NCI-H82 (cell line): ENCODE results near the gene CELF2.
"Not testable (repeated sequence)": the region's sequence is repeated elsewhere in the genome, so short reads cannot be mapped to it uniquely, and the experiment has no call there.

Experiments
- DNase-seq: peaks from one replicate; lab custom pipeline; 2025; lab: John Stamatoyannopoulos, UW

CELF2 gene

GRCh38 chr10:11328264-11329061 is 310.8 kb downstream of the CELF2 start:
- DNase-seq = no peak

- DNase-seq = no peak
Observed at GRCh38 chr10:11329062-11329673, 311.5 kb downstream of the CELF2 start.

- no peak for DNase-seq
Observed at GRCh38 chr10:11330383-11331045, 312.8 kb downstream of the CELF2 start.

GRCh38 chr10:11331046-11331577 is 313.4 kb downstream of the CELF2 start:
- no peak for DNase-seq

- no peak for DNase-seq
Observed at GRCh38 chr10:11331726-11332125, 314.1 kb downstream of the CELF2 start.

GRCh38 chr10:11332846-11333245 is 315.2 kb downstream of the CELF2 start:
- no peak for DNase-seq

- no peak for DNase-seq
Observed at GRCh38 chr10:11334436-11334835, 316.8 kb downstream of the CELF2 start.

- no peak for DNase-seq
Observed at GRCh38 chr10:11335167-11335652, 317.5 kb downstream of the CELF2 start.

GRCh38 chr10:11335881-11336430 is 318.3 kb downstream of the CELF2 start:
- DNase-seq = no peak

GRCh38 chr10:11336722-11337162 is 319.1 kb downstream of the CELF2 start:
- no peak for DNase-seq

- DNase-seq = no peak
Observed at GRCh38 chr10:11337516-11337915, 319.8 kb downstream of the CELF2 start.

GRCh38 chr10:11338160-11338844 is 320.6 kb downstream of the CELF2 start:
- no peak for DNase-seq

- no peak for DNase-seq
Observed at GRCh38 chr10:11339013-11339412, 321.3 kb downstream of the CELF2 start.

- no peak for DNase-seq
Observed at GRCh38 chr10:11339660-11340059, 322.0 kb downstream of the CELF2 start.

GRCh38 chr10:11341283-11341960 is 323.8 kb downstream of the CELF2 start:
- no peak for DNase-seq

- DNase-seq = no peak
Observed at GRCh38 chr10:11344081-11344480, 326.4 kb downstream of the CELF2 start.

GRCh38 chr10:11344550-11344949 is 326.9 kb downstream of the CELF2 start:
- DNase-seq = no peak

- no peak for DNase-seq
Observed at GRCh38 chr10:11345224-11346054, 327.8 kb downstream of the CELF2 start.

GRCh38 chr10:11347580-11347979 is 329.9 kb downstream of the CELF2 start:
- not testable (repeated sequence) for DNase-seq

GRCh38 chr10:11351801-11352200 is 334.1 kb downstream of the CELF2 start:
- no peak for DNase-seq
